ENCODE data around the gene COPE.

Gene COPE

GRCh38 chr19:18893587-18894253 lies 25.5 kb downstream of the COPE start:
- no peak for DNase-seq

- no peak for DNase-seq
Observed at GRCh38 chr19:18889949-18890745, 29.0 kb downstream of the COPE start.

GRCh38 chr19:18886972-18887371 lies 32.2 kb downstream of the COPE start:
- no peak for DNase-seq

DNA sequence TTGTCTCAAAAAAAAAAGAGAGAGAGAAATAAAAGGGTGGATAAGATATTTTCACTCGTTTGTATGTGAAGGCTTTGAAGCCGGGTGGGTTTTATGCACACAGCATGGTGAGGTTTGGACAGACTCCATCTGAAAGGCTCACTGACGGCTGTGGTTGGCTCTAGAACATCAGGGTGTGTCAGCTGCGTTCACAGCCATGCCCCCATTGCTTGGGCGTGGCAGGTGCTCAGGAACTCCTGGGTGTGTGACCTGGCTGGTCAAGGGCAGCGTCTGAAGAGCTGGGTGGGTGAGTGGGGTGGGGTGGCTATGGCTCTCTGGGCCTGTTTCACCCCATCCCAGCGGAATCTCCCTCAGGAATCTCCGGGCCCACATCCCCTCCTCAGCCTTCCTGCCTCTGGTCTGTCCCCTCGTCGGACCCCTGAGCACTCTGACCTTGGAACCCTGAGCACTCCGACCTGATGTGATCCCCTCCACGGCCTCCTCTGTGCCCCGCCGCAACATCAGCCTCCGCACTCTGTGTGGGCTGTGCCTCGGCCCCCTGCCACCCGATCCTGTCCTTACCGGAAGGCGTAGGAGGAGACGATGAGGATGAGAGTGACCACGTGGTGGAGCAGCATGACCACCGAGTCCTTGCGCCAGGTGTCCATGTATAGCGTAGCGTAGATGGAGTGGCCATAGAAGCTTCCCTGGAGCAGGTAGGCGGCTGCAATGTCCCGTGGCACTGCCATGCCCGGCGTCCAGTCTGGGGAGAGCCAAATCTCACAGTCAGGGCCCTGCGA lies 35.5 kb downstream of the COPE start:
- no peak for DNase-seq

DNA sequence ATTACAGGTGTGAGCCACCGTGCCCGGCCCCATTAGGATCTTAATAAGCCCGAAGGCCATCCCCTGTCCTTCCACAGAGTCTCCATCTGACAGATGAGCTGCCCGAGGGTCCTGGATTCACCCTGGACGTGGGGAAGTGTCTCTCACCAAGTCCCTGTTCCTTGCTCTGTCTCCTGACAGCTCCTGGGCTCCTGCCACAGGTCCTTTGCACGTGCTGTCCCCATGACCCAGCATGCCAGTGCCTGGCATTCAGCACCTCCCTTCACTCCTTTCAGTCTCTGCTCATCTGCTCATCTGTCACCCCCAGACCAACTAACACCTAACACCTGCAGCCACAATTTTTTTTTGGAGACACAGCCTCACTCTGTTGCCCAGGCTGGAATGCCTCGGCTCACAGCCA lies 37.7 kb downstream of the COPE start:
- no peak for DNase-seq

DNA sequence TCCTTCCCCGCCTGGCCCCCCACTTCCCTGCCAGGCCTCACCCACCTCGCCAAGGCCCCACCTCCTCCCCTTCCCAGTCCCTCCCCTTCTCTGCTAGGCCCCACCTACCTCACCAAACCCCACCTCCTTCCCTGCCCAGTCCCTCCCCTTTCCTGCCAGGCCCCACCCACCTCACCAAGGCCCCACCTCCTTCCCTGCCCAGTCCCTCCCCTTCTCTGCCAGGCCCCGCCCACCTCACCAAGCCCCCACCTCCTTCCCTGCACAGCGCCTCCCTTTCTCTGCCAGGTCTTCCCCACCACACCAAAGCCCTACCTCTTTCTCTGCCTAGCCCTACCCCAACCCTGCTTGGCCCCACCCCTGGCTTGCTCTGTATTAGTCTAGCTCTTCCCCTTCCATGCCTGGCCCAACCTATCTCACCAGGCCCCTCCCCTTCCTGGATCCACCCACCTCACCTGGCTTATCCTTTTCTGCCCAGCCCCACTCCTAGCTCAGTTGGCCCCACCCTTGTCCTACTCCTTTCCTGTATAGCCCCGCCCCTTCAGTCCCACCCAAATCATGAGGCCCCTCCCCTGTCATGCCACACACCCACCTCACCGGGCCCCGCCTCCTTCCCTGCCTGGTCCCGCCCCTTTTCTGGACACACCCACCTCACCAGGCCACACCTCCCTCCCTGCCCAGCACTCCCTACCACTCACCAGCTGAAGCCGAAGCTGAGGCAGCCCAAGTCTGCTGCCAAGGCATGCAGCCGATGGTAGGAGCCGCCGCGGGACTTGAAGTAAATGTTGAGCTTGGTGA lies 39.4 kb downstream of the COPE start:
- DNase-seq, result peak; percentile 19

GRCh38 chr19:18878858-18879578 lies 40.2 kb downstream of the COPE start:
- no peak for DNase-seq

GRCh38 chr19:18878058-18878797 lies 41.0 kb downstream of the COPE start:
- DNase-seq, result no peak

GRCh38 chr19:18876865-18877264 lies 42.3 kb downstream of the COPE start:
- no peak for DNase-seq

DNA sequence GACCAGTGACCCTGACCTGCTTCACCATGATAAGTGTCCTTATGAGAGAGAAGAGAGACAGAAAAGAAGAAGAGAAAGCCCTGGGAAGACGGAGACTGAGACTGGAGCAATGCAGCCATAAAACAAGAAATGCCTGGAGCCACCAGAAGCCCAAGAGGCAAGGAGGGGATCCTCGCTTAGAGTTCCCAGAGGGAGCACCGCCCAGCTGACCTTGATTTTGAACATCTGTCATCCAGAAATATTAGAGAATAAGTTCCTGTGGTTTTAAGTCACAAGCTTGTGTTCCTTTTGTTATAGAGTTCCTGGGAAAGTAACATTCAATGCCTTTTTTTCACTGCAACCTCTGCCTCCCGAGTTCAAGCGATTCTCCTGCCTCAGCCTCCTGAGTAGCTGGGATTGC lies 43.5 kb downstream of the COPE start:
- no peak for DNase-seq

DNA sequence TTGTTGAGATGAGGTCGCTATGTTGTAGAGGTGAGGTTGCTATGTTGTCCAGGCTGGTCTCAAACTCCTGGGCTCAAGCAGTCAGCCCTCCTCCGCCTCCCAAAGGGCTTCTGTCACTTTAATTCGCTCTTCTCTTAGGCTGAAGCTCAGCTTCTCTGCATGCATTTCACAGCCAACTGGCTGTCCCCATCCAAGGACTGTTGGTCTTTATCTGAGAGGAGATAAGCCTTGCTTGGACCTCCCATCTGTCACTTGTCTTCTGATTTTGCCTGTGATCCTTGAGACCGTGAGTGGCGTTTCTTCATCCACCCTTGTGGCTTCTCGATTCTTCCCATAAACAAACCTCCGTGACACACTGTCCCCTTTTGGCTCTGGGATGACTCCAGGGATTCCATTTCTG lies 47.6 kb downstream of the COPE start:
- no peak for DNase-seq

GRCh38 chr19:18870531-18871172 lies 48.5 kb downstream of the COPE start:
- no peak for DNase-seq

DNA sequence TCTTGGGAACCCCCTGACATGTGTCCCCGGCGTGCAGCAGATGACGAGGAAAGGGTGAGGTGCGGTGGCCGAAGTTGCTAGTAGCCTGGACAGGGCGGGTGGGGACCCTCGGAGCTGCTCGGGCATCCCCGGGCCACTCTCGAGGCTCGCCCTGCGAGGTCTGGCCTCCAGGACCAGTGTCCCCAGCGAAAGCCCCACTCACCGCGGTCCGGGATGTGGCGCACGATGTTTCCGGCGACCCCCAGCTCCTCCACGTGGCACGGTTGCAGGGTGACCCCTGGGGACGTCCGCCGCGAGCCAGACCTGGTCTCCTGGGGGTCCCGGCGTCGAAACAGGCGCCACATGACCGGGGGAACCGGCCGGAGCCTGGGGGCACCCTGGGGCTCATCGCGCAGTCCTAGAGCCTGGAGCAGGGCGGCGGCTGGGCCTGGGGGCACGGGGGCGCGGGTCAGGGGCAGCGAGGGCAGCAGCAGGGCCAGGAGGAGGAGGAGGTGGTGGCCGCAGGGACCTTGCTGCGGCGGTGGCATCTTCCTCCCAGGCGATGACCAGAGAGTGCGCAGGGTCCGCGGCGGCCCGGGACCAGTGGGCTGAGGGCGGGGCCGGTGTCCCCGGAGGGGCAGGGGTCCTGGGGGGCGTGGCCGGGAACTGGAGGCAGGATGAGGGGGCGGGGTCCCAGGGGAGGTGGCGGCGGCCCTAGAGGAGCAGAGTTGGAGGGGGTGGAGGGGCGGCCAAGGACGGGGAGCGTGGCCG lies 49.2 kb downstream of the COPE start:
- no peak for DNase-seq

GRCh38 chr19:18869023-18869618 lies 50.1 kb downstream of the COPE start:
- no peak for DNase-seq

GRCh38 chr19:18868380-18869022 lies 50.7 kb downstream of the COPE start:
- no peak for DNase-seq

GRCh38 chr19:18867751-18868150 lies 51.4 kb downstream of the COPE start:
- no peak for DNase-seq

DNA sequence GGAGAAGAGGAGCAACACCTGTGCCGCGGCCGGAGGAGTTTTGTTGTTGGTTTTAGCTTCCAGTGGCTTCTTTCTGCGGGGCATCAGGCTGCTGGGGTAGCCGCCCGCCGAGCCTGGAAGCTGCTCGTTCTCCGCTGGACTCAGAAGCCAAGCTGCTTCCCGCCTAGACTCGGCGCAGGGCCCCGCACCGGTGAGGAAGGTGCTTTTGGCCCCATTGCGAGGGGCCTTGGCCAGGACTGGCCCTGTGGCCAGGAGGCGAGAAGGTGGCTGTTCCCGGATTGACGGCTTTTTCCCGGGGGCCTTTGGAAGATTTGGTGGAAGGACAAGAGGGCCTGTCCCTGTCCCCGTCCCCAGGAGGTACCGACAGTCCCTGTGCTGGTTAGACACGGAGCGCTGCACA lies 52.0 kb downstream of the COPE start:
- DNase-seq, result no peak

- no peak for DNase-seq
Observed at GRCh38 chr19:18866800-18867123, 52.4 kb downstream of the COPE start.

Measured in CD4-positive, alpha-beta T cell treated with Interleukin-12 subunit alpha and Interleukin-12 subunit beta, for 1 hour (primary cell).